HG02678 (cell line): ENCODE data around the gene WIZ.
"Not testable (repeated sequence)": the region's sequence is repeated elsewhere in the genome, so short reads cannot be mapped to it uniquely, and the experiment has no call there.

Source experiments
- ATAC-seq: cut with Tn5 transposase; IDR thresholded peaks from one replicate; pipeline ENCODE4 v1.9.1; 2021; ENCODE audit warnings: mild to moderate bottlenecking, moderate library complexity; ENCODE audit not compliant: unreplicated experiment

WIZ gene

GRCh38 chr19:15449620-15450527 lies at the start of gene WIZ:
TSS of gene WIZ (minus strand) at chr19:15449956. CDS start at chr19:15448307, 1,649 bp downstream.
- ATAC-seq, result peak; percentile 51

GRCh38 chr19:15498910-15499309 lies 49.2 kb upstream of the WIZ start:
- no peak for ATAC-seq

- ATAC-seq, result no peak
These were observed 48.6 kb upstream of the WIZ start for GRCh38 chr19:15498156-15498858.

GRCh38 chr19:15495151-15495550 lies 45.4 kb upstream of the WIZ start:
- ATAC-seq, result no peak

- no peak for ATAC-seq
These were observed 38.9 kb upstream of the WIZ start for GRCh38 chr19:15488489-15489226.

- no peak for ATAC-seq
These were observed 37.3 kb upstream of the WIZ start for GRCh38 chr19:15487038-15487437.

- ATAC-seq, result not testable (repeated sequence)
These were observed 36.0 kb upstream of the WIZ start for GRCh38 chr19:15485768-15486167.

GRCh38 chr19:15480996-15481395 lies 31.2 kb upstream of the WIZ start:
- ATAC-seq, result not testable (repeated sequence)

GRCh38 chr19:15479391-15480345 lies 29.9 kb upstream of the WIZ start, which contains the start of gene PGLYRP2:
TSS of gene PGLYRP2 (minus strand) at chr19:15479501. CDS start at chr19:15479371, 130 bp downstream.
- no peak for ATAC-seq

- ATAC-seq, result no peak
These were observed 26.6 kb upstream of the WIZ start for GRCh38 chr19:15476325-15476724.

- ATAC-seq, result no peak
These were observed 25.9 kb upstream of the WIZ start for GRCh38 chr19:15475611-15476010.

GRCh38 chr19:15475169-15475568 lies 25.4 kb upstream of the WIZ start:
- ATAC-seq, result no peak

GRCh38 chr19:15473821-15474220 lies 24.1 kb upstream of the WIZ start:
- not testable (repeated sequence) for ATAC-seq

- no peak for ATAC-seq
These were observed 21.9 kb upstream of the WIZ start for GRCh38 chr19:15471639-15472101.

- ATAC-seq, result no peak
These were observed 19.9 kb upstream of the WIZ start for GRCh38 chr19:15469513-15470297.

GRCh38 chr19:15468675-15469512 lies 19.1 kb upstream of the WIZ start:
- ATAC-seq, result no peak

GRCh38 chr19:15467734-15468214 lies 18.0 kb upstream of the WIZ start:
- no peak for ATAC-seq
